ENCODE data around the gene HDLBP.

The HDLBP gene

GRCh38 chr2:241315093-241315878 lies at the start of gene HDLBP:
Gene HDLBP, minus strand, starts transcription at chr2:241315672. Its CDS starts 48,803 bp downstream, at chr2:241266869.
- peak; percentile 99 for DNase-seq (ENCODE audit: low read depth, low spot score)

- no peak for DNase-seq (ENCODE audit: low read depth, low spot score)
Measured at GRCh38 chr2:241364781-241365180, 49.3 kb upstream of the HDLBP start.

- no peak for DNase-seq (ENCODE audit: low read depth, low spot score)
Measured at GRCh38 chr2:241363426-241363825, 48.0 kb upstream of the HDLBP start.

GRCh38 chr2:241359481-241360045 lies 44.1 kb upstream of the HDLBP start:
- no peak for DNase-seq (ENCODE audit: low read depth, low spot score)

GRCh38 chr2:241358470-241358869 lies 43.0 kb upstream of the HDLBP start:
- DNase-seq (ENCODE audit: low read depth, low spot score), result no peak

- no peak for DNase-seq (ENCODE audit: low read depth, low spot score)
Measured at GRCh38 chr2:241357531-241357930, 42.1 kb upstream of the HDLBP start.

- DNase-seq (ENCODE audit: low read depth, low spot score), result no peak
Measured at GRCh38 chr2:241356871-241357260, 41.4 kb upstream of the HDLBP start.

GRCh38 chr2:241355983-241356870 lies 40.8 kb upstream of the HDLBP start, which contains the start of gene FARP2:
Gene FARP2, plus strand, starts transcription at chr2:241356285. Its CDS starts 16,823 bp downstream, at chr2:241373108.
- peak; percentile 93 for DNase-seq (ENCODE audit: low read depth, low spot score)

GRCh38 chr2:241354668-241355658 lies 39.5 kb upstream of the HDLBP start:
- DNase-seq (ENCODE audit: low read depth, low spot score), result peak; percentile 5

- no peak for DNase-seq (ENCODE audit: low read depth, low spot score)
Measured at GRCh38 chr2:241352227-241352626, 36.8 kb upstream of the HDLBP start.

GRCh38 chr2:241351640-241352031 lies 36.2 kb upstream of the HDLBP start:
- DNase-seq (ENCODE audit: low read depth, low spot score), result no peak

- no peak for DNase-seq (ENCODE audit: low read depth, low spot score)
Measured at GRCh38 chr2:241350878-241351639, 35.6 kb upstream of the HDLBP start.

- no peak for DNase-seq (ENCODE audit: low read depth, low spot score)
Measured at GRCh38 chr2:241350530-241350877, 35.0 kb upstream of the HDLBP start.

GRCh38 chr2:241349941-241350340 lies 34.5 kb upstream of the HDLBP start:
- DNase-seq (ENCODE audit: low read depth, low spot score), result no peak

GRCh38 chr2:241344925-241345651 lies 29.6 kb upstream of the HDLBP start:
- no peak for DNase-seq (ENCODE audit: low read depth, low spot score)

GRCh38 chr2:241340631-241341163 lies 25.2 kb upstream of the HDLBP start:
- DNase-seq (ENCODE audit: low read depth, low spot score), result no peak

- no peak for DNase-seq (ENCODE audit: low read depth, low spot score)
Measured at GRCh38 chr2:241339839-241340630, 24.6 kb upstream of the HDLBP start.

GRCh38 chr2:241334813-241335212 lies 19.3 kb upstream of the HDLBP start:
- no peak for DNase-seq (ENCODE audit: low read depth, low spot score)

- DNase-seq (ENCODE audit: low read depth, low spot score), result no peak
Measured at GRCh38 chr2:241330616-241330981, 15.1 kb upstream of the HDLBP start.

Measured in activated naive CD8-positive, alpha-beta T cell treated with anti-CD3 and anti-CD28 coated beads, Interleukin-2, amount 50 U/mL, for 16 hours (primary cell).